OCI-LY1 (cell line): ENCODE results near the gene GOLM1.

ENCODE experiments used
- H2AFZ ChIP-seq: fragments of 200-600 bp; sonication (generic), shearing (Covaris generic); 2 replicates; pipeline ENCODE4 v1.6.0; 2014; ENCODE audit warnings: antibody characterized with exemption, mild to moderate bottlenecking, low read length
- H3F3A ChIP-seq: fragments of 200-600 bp; sonication (generic), shearing (Covaris generic); 2 replicates; pipeline ENCODE4 v1.6.0; 2014; ENCODE audit warnings: mild to moderate bottlenecking, antibody characterized with exemption, low read length, moderate library complexity; ENCODE audit not compliant: insufficient read depth
- H3K27ac ChIP-seq: fragments of 200-600 bp; sonication (generic); 2 replicates; pipeline ENCODE4 v1.5.1; 2014; ENCODE audit warnings: low read length, mixed run types, mild to moderate bottlenecking, low read depth; ENCODE audit not compliant: poor library complexity, severe bottlenecking
- H3K27me3 ChIP-seq: fragments of 200-600 bp; sonication (generic); 2 replicates; pipeline ENCODE4 v1.6.0; 2014; ENCODE audit warnings: antibody characterized with exemption, mild to moderate bottlenecking, low read length, moderate library complexity; ENCODE audit not compliant: insufficient read depth
- H3K36me3 ChIP-seq: fragments of 200-600 bp; sonication (generic); 2 replicates; pipeline ENCODE4 v1.6.1; 2014; ENCODE audit warnings: mild to moderate bottlenecking, antibody characterized with exemption, low read length, moderate library complexity, mixed read lengths; ENCODE audit not compliant: insufficient read depth
- H3K4me1 ChIP-seq: fragments of 200-600 bp; sonication (generic); 2 replicates; pipeline ENCODE4 v1.5.1; 2014; ENCODE audit warnings: mild to moderate bottlenecking, low read length, moderate library complexity; ENCODE audit not compliant: insufficient read depth, severe bottlenecking
- H3K4me2 ChIP-seq: fragments of 200-600 bp; sonication (generic), shearing (Covaris generic); 2 replicates; pipeline ENCODE4 v1.6.1; 2014; ENCODE audit warnings: low read length
- H3K4me3 ChIP-seq: fragments of 200-600 bp; sonication (generic); 2 replicates; pipeline ENCODE4 v1.5.1; 2014; ENCODE audit warnings: low read length, low read depth, mild to moderate bottlenecking, mixed read lengths; ENCODE audit not compliant: poor library complexity, severe bottlenecking
- H3K79me2 ChIP-seq: fragments of 200-600 bp; shearing (Covaris generic); 2 replicates; pipeline ENCODE4 v1.6.1; 2016; ENCODE audit warnings: mixed run types, low read length, mixed read lengths; ENCODE audit not compliant: insufficient read depth
- H3K9ac ChIP-seq: fragments of 200-600 bp; sonication (generic), shearing (Covaris generic); 2 replicates; pipeline ENCODE4 v1.6.1; 2014; ENCODE audit warnings: mild to moderate bottlenecking, low read length, mixed read lengths
- H3K9me2 ChIP-seq: fragments of 200-600 bp; sonication (generic), shearing (Covaris generic); 2 replicates; pipeline ENCODE4 v1.6.1; 2014; ENCODE audit warnings: low read depth, mild to moderate bottlenecking, low read length, mixed read lengths
- H3K9me3 ChIP-seq: fragments of 200-600 bp; shearing (Covaris generic); 2 replicates; pipeline ENCODE4 v1.6.1; 2014; ENCODE audit warnings: low read length, mixed read lengths
- H4K20me1 ChIP-seq: fragments of 200-600 bp; sonication (generic), shearing (Covaris generic); 2 replicates; pipeline ENCODE4 v1.6.0; 2016; ENCODE audit warnings: mild to moderate bottlenecking, low read length; ENCODE audit not compliant: insufficient read depth
- CTCF ChIP-seq: fragments of 200-600 bp; sonication (generic), shearing (Covaris generic); IDR thresholded peaks from 2 replicates; pipeline ENCODE4 v1.5.1; 2017; ENCODE audit warnings: mild to moderate bottlenecking, antibody characterized with exemption, low read length, moderate library complexity, mixed read lengths
- EZH2 ChIP-seq: fragments of 200-600 bp; sonication (generic), shearing (Covaris generic); IDR thresholded peaks from 2 replicates; pipeline ENCODE4 v1.8.0; 2017; ENCODE audit warnings: borderline replicate concordance, mixed run types, mild to moderate bottlenecking, antibody characterized with exemption, low read length, moderate library complexity, mixed read lengths

The GOLM1 gene

DNA sequence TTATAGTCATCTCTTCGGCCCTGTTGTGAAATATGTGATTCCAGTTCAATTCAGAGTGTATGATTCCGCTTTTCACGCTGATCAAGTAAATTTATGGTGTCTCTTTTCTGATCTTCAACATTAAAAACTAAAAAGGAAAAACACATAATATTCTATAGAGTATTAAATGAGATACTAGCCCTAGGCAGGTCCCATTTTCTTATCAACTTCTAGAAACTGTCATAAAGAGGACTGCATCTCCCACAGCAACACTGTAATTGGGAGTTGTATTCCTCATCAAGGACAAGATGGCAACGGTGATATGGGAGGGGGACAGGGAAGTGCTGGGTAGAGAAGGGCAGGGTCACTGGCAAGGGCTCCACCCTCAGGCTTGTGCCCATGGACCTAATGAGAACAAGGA lies 71.6 kb downstream of the GOLM1 start:
- Histone ChIP-seq H3K27me3 (no peaks in the 10 kb centered on the region), H3K4me2 (no peak overlapping the region), H3K27ac (no peak overlapping the region), H3K9ac (no peak overlapping the region), H3K36me3 (no peaks in the 10 kb centered on the region; the same call in 1 of the 2 replicates), H3K9me3 (no peaks in the 10 kb centered on the region), H3F3A (no peaks in the 10 kb centered on the region), H3K79me2 (no peaks in the 10 kb centered on the region), H3K4me1 (no peaks in the 10 kb centered on the region), H2AFZ (no peak overlapping the region), H4K20me1 (no peaks in the 10 kb centered on the region), H3K4me3 (no peak overlapping the region), H3K9me2 (no peaks in the 10 kb centered on the region)
- TF ChIP-seq CTCF (no peak), EZH2 (no peak)

DNA sequence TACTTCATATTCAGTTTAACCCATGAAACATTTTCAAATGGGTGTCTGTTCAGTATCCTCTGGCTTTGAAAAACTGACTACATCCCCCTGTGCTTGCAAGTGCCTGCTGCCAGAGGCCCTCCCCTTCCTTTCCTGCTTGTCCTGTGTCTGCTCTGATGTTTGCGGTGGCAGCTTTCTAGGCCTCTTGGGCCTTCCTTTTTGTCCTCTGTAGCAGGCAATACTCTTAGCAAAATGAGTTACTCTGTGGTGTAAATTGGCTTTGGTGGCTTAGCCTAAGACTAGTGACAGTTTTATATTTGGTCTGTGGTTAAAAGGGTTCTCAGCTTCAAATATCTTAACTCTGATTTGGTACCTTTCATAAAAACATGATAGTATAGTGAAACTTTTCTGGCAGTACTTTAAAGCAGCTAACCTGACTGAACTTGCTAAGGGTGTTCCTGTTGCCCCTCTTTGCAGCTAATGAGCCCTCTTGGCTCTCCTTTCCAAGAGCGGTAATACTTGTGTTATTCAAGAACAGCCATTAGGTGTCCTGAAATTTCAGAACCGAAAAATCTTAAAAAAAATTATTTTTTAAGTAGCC lies 76.6 kb downstream of the GOLM1 start:
- Histone ChIP-seq H3K27me3 (no peaks in the 10 kb centered on the region), H3K9me3 (no peaks in the 10 kb centered on the region), H3K4me3 (no peak overlapping the region), H3F3A (no peaks in the 10 kb centered on the region), H4K20me1 (no peaks in the 10 kb centered on the region), H3K79me2 (no peaks in the 10 kb centered on the region), H3K9me2 (no peaks in the 10 kb centered on the region), H3K9ac (no peak overlapping the region), H2AFZ (no peak overlapping the region), H3K4me2 (no peak overlapping the region), H3K4me1 (no peaks in the 10 kb centered on the region), H3K36me3 (peaks cover 14% of the 10 kb centered on the region; the same call in 1 of the 2 replicates), H3K27ac (no peak overlapping the region)
- no peak for TF ChIP-seq EZH2
- TF ChIP-seq CTCF, result no peak

DNA sequence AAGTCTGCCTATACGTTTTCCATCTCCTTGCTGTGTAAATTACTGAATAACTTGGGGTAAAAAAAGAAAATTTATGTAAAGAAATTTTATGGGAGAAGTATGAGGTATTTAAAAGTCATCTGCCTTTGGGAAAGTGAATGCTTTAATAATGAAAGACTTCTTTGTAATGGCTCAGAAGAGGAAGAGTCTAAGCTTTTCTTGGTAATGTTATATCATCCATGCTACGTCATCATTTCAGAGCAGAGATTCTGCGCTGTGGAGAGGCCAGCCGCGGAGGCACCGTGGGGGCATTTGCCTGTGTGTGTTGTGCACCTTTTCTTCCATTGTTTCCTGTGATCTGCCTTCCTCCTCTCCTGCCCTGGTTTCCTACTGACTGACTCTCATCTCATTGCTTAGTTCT lies 78.2 kb downstream of the GOLM1 start:
- Histone ChIP-seq H3K4me3 (no peak overlapping the region), H2AFZ (no peak overlapping the region), H3K9me3 (no peaks in the 10 kb centered on the region), H3F3A (no peaks in the 10 kb centered on the region), H3K79me2 (no peaks in the 10 kb centered on the region), H3K9ac (no peak overlapping the region), H3K36me3 (peaks cover 23% of the 10 kb centered on the region; the same call in 1 of the 2 replicates), H3K27me3 (no peaks in the 10 kb centered on the region), H4K20me1 (no peaks in the 10 kb centered on the region), H3K27ac (no peak overlapping the region), H3K4me2 (no peak overlapping the region), H3K9me2 (no peaks in the 10 kb centered on the region), H3K4me1 (no peaks in the 10 kb centered on the region)
- TF ChIP-seq CTCF, result no peak
- TF ChIP-seq EZH2, result no peak
